Neural cell (in vitro differentiated cells): ENCODE data around the gene MMAB. TPM values are rescaled to one million over a fixed set of nuclear protein-coding genes. Genes with fewer than 3 reads are reported as not detected.

Experiments
- H2AFZ ChIP-seq: fragments of 200-600, 300-800 bp; sonication (generic), shearing (Covaris generic); 2 replicates; pipeline ENCODE4 v1.6.0; 2014; ENCODE audit warnings: low read depth, mild to moderate bottlenecking, antibody characterized with exemption, low read length, moderate library complexity
- H3F3A ChIP-seq: fragments of 200-600 bp; shearing (Covaris generic); 2 replicates; pipeline ENCODE4 v1.6.1; 2016; ENCODE audit warnings: mild to moderate bottlenecking, moderate library complexity, mixed read lengths, antibody characterized with exemption, low read length; ENCODE audit not compliant: insufficient read depth, poor library complexity, severe bottlenecking
- H3K27ac ChIP-seq: fragments of 200-600, 300-800 bp; sonication (generic), shearing (Covaris generic); 2 replicates; pipeline ENCODE4 v1.5.1; 2014; ENCODE audit warnings: mild to moderate bottlenecking, low read length, moderate library complexity
- H3K27me3 ChIP-seq: fragments of 300-800, 200-600 bp; sonication (generic), shearing (Covaris generic); 2 replicates; pipeline ENCODE4 v1.6.0; 2014; ENCODE audit warnings: mild to moderate bottlenecking, low read depth, low read length, moderate library complexity; ENCODE audit not compliant: insufficient read depth
- H3K36me3 ChIP-seq: fragments of 300-800, 200-600 bp; sonication (generic), shearing (Covaris generic); 2 replicates; pipeline ENCODE4 v1.5.1; 2014; ENCODE audit warnings: mild to moderate bottlenecking, antibody characterized with exemption, low read length, moderate library complexity; ENCODE audit not compliant: insufficient read depth
- H3K4me2 ChIP-seq: fragments of 300-800, 200-600 bp; sonication (generic), shearing (Covaris generic); 2 replicates; pipeline ENCODE4 v1.6.0; 2014; ENCODE audit warnings: mild to moderate bottlenecking, low read length
- H3K4me3 ChIP-seq: fragments of 300-800, 200-600 bp; sonication (generic), shearing (Covaris generic); 2 replicates; pipeline ENCODE4 v1.5.1; 2014; ENCODE audit warnings: mild to moderate bottlenecking, low read length, moderate library complexity
- H3K79me2 ChIP-seq: fragments of 200-600 bp; shearing (Covaris generic); replicated peaks from 2 replicates; pipeline ENCODE4 v1.6.0; 2014; ENCODE audit warnings: mild to moderate bottlenecking, low read length, moderate library complexity; ENCODE audit not compliant: insufficient read depth
- H3K9ac ChIP-seq: fragments of 300-800, 200-600 bp; sonication (generic), shearing (Covaris generic); 2 replicates; pipeline ENCODE4 v1.6.1; 2016; ENCODE audit warnings: mild to moderate bottlenecking, low read length, mixed read lengths
- H3K9me2 ChIP-seq: fragments of 200-600 bp; shearing (Covaris generic); 2 replicates; pipeline ENCODE4 v1.6.1; 2016; ENCODE audit warnings: mild to moderate bottlenecking, low read length, mixed read lengths; ENCODE audit not compliant: insufficient read depth
- H3K9me3 ChIP-seq: fragments of 200-600, 300-800 bp; sonication (generic), shearing (Covaris generic); 2 replicates; pipeline ENCODE4 v1.6.1; 2016; ENCODE audit warnings: mild to moderate bottlenecking, mixed run types, low read length, moderate library complexity, mixed read lengths
- H4K20me1 ChIP-seq: fragments of 200-600 bp; shearing (Covaris generic); 2 replicates; pipeline ENCODE4 v1.6.1; 2016; ENCODE audit warnings: mild to moderate bottlenecking, mixed run types; ENCODE audit not compliant: insufficient read depth
- EP300 ChIP-seq: fragments of 450-650 bp; conservative IDR thresholded peaks from 2 replicates; pipeline ENCODE4 v1.6.1; 2014; ENCODE audit warnings: antibody characterized with exemption, mild to moderate bottlenecking, moderate library complexity; ENCODE audit not compliant: poor library complexity, severe bottlenecking
- EZH2 ChIP-seq: fragments of 200-600, 300-800 bp; shearing (Covaris generic), sonication (generic); IDR thresholded peaks from 2 replicates; pipeline ENCODE4 v1.6.1; 2014; ENCODE audit warnings: antibody characterized with exemption, low read length, borderline replicate concordance, mild to moderate bottlenecking; ENCODE audit not compliant: insufficient read depth, poor library complexity, severe bottlenecking
- MXI1 ChIP-seq: fragments of 450-650 bp; conservative IDR thresholded peaks from 2 replicates; pipeline ENCODE4 v1.6.1; 2014; ENCODE audit warnings: antibody characterized with exemption, mild to moderate bottlenecking; ENCODE audit not compliant: poor library complexity, severe bottlenecking
- POLR2AphosphoS5 ChIP-seq: IDR thresholded peaks from 2 replicates; pipeline ENCODE4 v1.6.1; 2012
- RAD21 ChIP-seq: fragments of 450-650 bp; conservative IDR thresholded peaks from 2 replicates; pipeline ENCODE4 v1.6.1; 2014; ENCODE audit warnings: antibody characterized with exemption, mild to moderate bottlenecking, moderate library complexity
- REST ChIP-seq: IDR thresholded peaks from 2 replicates; pipeline ENCODE4 v1.6.1; 2012; ENCODE audit warnings: borderline replicate concordance
- SMC3 ChIP-seq: fragments of 450-650 bp; conservative IDR thresholded peaks from 2 replicates; pipeline ENCODE4 v1.6.1; 2014; ENCODE audit warnings: antibody characterized with exemption, mild to moderate bottlenecking, moderate library complexity; ENCODE audit not compliant: poor library complexity
- TAF1 ChIP-seq: IDR thresholded peaks from 2 replicates; pipeline ENCODE4 v1.6.1; 2012; ENCODE audit warnings: low read depth
- polyA plus RNA-seq: library from polyadenylated mRNA; depleted of rRNA; stranded (reverse); fragments of >200 nt; gene quantifications from 2 replicates; pipeline ENCODE4 v1.2.3, GENCODE V29; 2014
- TF ChIP-seq, protein P1 (sequence below): fragments of 450-650 bp; IDR thresholded peaks from 2 replicates; pipeline ENCODE4 v1.5.1; 2014; ENCODE audit warnings: antibody characterized with exemption, mild to moderate bottlenecking, moderate library complexity; ENCODE audit not compliant: poor library complexity, severe bottlenecking

MMAB gene
- polyA plus RNA-seq, 1 donor from 2014 or later = 52.6 TPM

- H3K9ac ChIP-seq = no peak overlapping the region
- H3K9me2 ChIP-seq = no peaks in the 10 kb centered on the region
- no peaks in the 10 kb centered on the region for H4K20me1 ChIP-seq
- no peaks in the 10 kb centered on the region for H3F3A ChIP-seq
- no peak overlapping the region for H3K27ac ChIP-seq
- no peak for TF ChIP-seq SMC3
- TF ChIP-seq, protein P1, sequence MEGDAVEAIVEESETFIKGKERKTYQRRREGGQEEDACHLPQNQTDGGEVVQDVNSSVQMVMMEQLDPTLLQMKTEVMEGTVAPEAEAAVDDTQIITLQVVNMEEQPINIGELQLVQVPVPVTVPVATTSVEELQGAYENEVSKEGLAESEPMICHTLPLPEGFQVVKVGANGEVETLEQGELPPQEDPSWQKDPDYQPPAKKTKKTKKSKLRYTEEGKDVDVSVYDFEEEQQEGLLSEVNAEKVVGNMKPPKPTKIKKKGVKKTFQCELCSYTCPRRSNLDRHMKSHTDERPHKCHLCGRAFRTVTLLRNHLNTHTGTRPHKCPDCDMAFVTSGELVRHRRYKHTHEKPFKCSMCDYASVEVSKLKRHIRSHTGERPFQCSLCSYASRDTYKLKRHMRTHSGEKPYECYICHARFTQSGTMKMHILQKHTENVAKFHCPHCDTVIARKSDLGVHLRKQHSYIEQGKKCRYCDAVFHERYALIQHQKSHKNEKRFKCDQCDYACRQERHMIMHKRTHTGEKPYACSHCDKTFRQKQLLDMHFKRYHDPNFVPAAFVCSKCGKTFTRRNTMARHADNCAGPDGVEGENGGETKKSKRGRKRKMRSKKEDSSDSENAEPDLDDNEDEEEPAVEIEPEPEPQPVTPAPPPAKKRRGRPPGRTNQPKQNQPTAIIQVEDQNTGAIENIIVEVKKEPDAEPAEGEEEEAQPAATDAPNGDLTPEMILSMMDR = no peak
- TF ChIP-seq RAD21 = no peak
- no peak for TF ChIP-seq MXI1
- TF ChIP-seq EZH2 = no peak
- TF ChIP-seq POLR2AphosphoS5 = no peak
- no peak for TF ChIP-seq TAF1
- TF ChIP-seq REST = no peak
- no peak for TF ChIP-seq EP300
- no peaks in the 10 kb centered on the region for H3K27me3 ChIP-seq
- no peak overlapping the region for H3K4me3 ChIP-seq
- H3K4me2 ChIP-seq = no peak overlapping the region
- no peaks in the 10 kb centered on the region for H3K9me3 ChIP-seq
- no peaks in the 10 kb centered on the region for H3K79me2 ChIP-seq
- H2AFZ ChIP-seq = no peak overlapping the region
- peaks cover 9% of the 10 kb centered on the region for H3K36me3 ChIP-seq
Observed at GRCh38 chr12:109590566-109590965, 17.3 kb upstream of the MMAB start.

DNA sequence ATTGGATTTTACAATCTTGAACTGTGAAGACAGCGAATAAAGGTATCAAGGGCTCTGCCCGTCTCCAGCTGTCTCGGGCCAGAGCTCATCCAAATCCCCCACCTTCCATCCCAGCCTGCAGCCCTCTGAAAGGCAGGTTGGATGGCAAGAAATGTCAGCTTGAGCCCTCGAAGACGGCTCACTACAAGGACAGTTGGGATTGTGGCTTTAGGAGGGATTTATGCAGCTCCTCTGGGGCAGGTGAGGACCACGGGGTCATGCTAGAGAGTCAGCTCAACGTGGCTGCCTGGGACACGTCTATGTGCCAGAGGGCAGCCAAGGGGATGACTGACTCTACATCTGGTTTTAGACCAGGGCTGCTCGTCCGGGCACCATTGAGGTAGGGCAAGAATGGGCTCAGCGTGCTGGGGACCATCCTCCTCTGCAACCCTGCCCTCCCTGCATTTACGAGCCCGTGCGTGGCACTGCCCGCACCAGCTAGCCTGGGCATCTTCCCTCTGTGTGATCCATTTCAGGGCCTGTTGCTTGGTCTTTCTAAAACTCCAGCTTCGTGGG, 16.5 kb upstream of the MMAB start:
- Histone ChIP-seq H3K36me3 (peaks cover 9% of the 10 kb centered on the region), H3K4me2 (no peak overlapping the region), H3K9ac (no peak overlapping the region), H4K20me1 (no peaks in the 10 kb centered on the region), H3K4me3 (no peak overlapping the region), H3K27me3 (no peaks in the 10 kb centered on the region), H2AFZ (no peak overlapping the region), H3K9me2 (no peaks in the 10 kb centered on the region), H3F3A (no peaks in the 10 kb centered on the region), H3K9me3 (no peaks in the 10 kb centered on the region), H3K79me2 (no peaks in the 10 kb centered on the region), H3K27ac (no peak overlapping the region)
- TF ChIP-seq EZH2 (no peak), POLR2AphosphoS5 (no peak), EP300 (no peak), SMC3 (no peak), REST (no peak), MXI1 (no peak), RAD21 (no peak), TAF1 (no peak)
- TF ChIP-seq, protein P1 = no peak
